HepG2 (cell line): Measurements from ENCODE around the gene ABCC12. TPM values are rescaled to one million over a fixed set of nuclear protein-coding genes. Genes with fewer than 3 reads are reported as not detected.

ENCODE experiments used
- SALL1 ChIP-seq: sonication (generic); formaldehyde crosslinking; IDR thresholded peaks from 2 replicates; pipeline ENCODE4 v1.8.0; 2022; ENCODE audit warnings: mild to moderate bottlenecking, missing genetic modification reagents
- SOX6 ChIP-seq, 2 experiments: fragments of 450-650 bp in 1 of 2; sonication (generic) in 1 of 2; formaldehyde crosslinking in 1 of 2; IDR thresholded peaks; 2 replicates each; pipeline versions ENCODE4 v1.4.0 to v1.6.1; 2017 to 2020; ENCODE audit warnings: antibody characterized with exemption in 1 of 2, mild to moderate bottlenecking in 1 of 2, missing genetic modification reagents in 1 of 2
- ZBTB8A ChIP-seq: sonication (generic); formaldehyde crosslinking; IDR thresholded peaks from 2 replicates; pipeline ENCODE4 v1.4.0; 2020; ENCODE audit warnings: mild to moderate bottlenecking, low read depth, missing genetic modification reagents, borderline replicate concordance
- ZNF160 ChIP-seq: sonication (generic); formaldehyde crosslinking; IDR thresholded peaks from 2 replicates; pipeline ENCODE4 v1.8.0; 2022; ENCODE audit warnings: mild to moderate bottlenecking, inconsistent platforms, missing genetic modification reagents
- ZNF382 ChIP-seq: sonication (generic); formaldehyde crosslinking; IDR thresholded peaks from 2 replicates; pipeline ENCODE4 v1.5.0; 2020; ENCODE audit warnings: missing genetic modification reagents, mild to moderate bottlenecking, borderline replicate concordance
- polyA plus RNA-seq, 8 experiments: library from polyadenylated mRNA; depleted of rRNA in 3 of 8; stranded (reverse) in 7 of 8; unstranded in 1 of 8; fragments of >200 nt; fragmentation: Illumina TruSeq in 4 of 8; extraction: Trizol in 4 of 8; gene quantifications; 2 replicates each; pipeline versions ENCODE4 v1.2.1 to v1.2.3, GENCODE V29; 2011 to 2016; ENCODE audit warnings: low read depth in 4 of 8, missing spikeins in 1 of 8, mixed read lengths in 1 of 8; ENCODE audit not compliant: insufficient read depth in 1 of 8
- total RNA-seq, 5 experiments: library from RNA; depleted of rRNA; stranded (reverse); fragments of >200 nt; fragmentation: Illumina TruSeq; extraction: Trizol; gene quantifications; 2 replicates each; pipeline ENCODE4 v1.2.3, GENCODE V29; 2016; ENCODE audit warnings: low read depth in 1 of 5
- TF ChIP-seq, protein P1 (sequence below): sonication (generic); formaldehyde crosslinking; conservative IDR thresholded peaks from 2 replicates; pipeline ENCODE4 v1.8.1; 2023; ENCODE audit warnings: missing genetic modification reagents
- TF ChIP-seq, protein P2 (sequence below): sonication (generic); formaldehyde crosslinking; IDR thresholded peaks from 2 replicates; pipeline ENCODE4 v1.5.1; 2020; ENCODE audit warnings: missing genetic modification reagents, mild to moderate bottlenecking, borderline replicate concordance
- TF ChIP-seq, protein P3 (sequence below): IDR thresholded peaks from 2 replicates; pipeline ENCODE4 v1.6.1; 2016; ENCODE audit warnings: mild to moderate bottlenecking, missing biosample characterization, missing genetic modification reagents
- TF ChIP-seq, protein P4 (sequence below): sonication (generic); formaldehyde crosslinking; IDR thresholded peaks from 2 replicates; pipeline ENCODE4 v1.5.0; 2020; ENCODE audit warnings: missing genetic modification reagents
- TF ChIP-seq, protein P5 (sequence below): sonication (generic); formaldehyde crosslinking; IDR thresholded peaks from 2 replicates; pipeline ENCODE4 v1.4.0; 2020; ENCODE audit warnings: missing genetic modification reagents, borderline replicate concordance
- TF ChIP-seq, protein P6 (sequence below): sonication (generic); formaldehyde crosslinking; IDR thresholded peaks from 2 replicates; pipeline ENCODE4 v1.4.0; 2020; ENCODE audit warnings: missing genetic modification reagents
- TF ChIP-seq, protein P7 (sequence below): sonication (generic); formaldehyde crosslinking; IDR thresholded peaks from 2 replicates; pipeline ENCODE4 v1.5.1; 2020; ENCODE audit warnings: mild to moderate bottlenecking, missing genetic modification reagents, moderate library complexity

ABCC12 gene
- total and polyA plus RNA-seq, 2 of the 13 experiments (the other 11 are each of a cell fraction or from before 2014, with no cell fraction given), result not detected

DNA sequence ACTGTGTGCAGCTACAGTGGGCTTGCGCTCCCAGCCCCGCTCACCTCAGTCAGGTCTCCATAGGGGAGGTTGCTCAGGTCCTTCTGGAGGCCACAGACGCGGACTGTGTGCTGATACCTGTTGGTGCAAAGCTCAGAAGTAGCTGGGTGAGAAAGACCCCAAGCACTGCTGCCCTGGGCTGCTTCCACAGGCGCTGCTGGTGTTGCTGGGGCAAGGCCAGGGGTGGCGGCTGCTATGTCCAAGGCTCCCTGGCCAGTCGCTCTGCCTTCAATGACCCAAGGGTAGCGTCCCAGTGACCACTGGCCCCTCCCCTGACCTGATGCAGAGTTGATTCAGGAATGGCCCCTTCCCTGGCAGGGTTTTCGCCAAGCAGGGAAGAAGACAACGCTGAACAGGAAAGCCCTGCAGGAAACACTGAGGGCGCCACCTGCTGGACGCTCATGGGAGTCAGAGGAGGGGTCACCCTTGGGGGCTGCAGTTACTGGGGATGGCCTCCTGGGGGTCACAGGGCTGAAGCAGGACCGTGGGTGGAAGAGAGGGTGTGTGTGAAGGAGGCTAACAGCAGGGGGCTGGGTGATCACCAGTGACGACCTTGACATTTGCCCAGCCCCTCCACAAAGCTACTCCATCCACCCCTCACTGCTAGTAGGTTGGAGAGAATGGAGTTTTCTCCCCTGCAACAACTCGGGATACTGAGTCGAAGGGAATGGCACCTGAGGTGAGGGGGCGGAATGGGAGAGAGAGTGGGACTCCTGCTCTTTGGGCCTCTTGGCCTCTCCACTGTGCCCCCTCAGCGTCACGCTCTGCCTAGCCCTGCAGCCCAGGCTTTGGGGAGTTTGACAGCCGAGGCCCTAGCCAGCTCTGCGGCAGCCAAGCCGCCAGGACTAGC, 38.3 kb downstream of the ABCC12 start (continued):
- TF ChIP-seq ZBTB8A (no peak), ZNF160 (CRISPR knock-in tag) (0 out of 2 replicates have a peak, but pooled peaks have one; percentile 16), SOX6 (IDR thresholded peaks at IDR 0.05) (no peak), SOX6 (CRISPR knock-in tag; IDR thresholded peaks at IDR 0.05) (peak; percentile 17; the same call in 1 of the 2 replicates), SALL1 (CRISPR knock-in tag) (peak; percentile 31; the same call in 1 of the 2 replicates), ZNF382 (CRISPR knock-in tag) (no peak)
- TF ChIP-seq, protein P1, sequence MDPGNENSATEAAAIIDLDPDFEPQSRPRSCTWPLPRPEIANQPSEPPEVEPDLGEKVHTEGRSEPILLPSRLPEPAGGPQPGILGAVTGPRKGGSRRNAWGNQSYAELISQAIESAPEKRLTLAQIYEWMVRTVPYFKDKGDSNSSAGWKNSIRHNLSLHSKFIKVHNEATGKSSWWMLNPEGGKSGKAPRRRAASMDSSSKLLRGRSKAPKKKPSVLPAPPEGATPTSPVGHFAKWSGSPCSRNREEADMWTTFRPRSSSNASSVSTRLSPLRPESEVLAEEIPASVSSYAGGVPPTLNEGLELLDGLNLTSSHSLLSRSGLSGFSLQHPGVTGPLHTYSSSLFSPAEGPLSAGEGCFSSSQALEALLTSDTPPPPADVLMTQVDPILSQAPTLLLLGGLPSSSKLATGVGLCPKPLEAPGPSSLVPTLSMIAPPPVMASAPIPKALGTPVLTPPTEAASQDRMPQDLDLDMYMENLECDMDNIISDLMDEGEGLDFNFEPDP (CRISPR knock-in tag), result no peak
- TF ChIP-seq, protein P2, sequence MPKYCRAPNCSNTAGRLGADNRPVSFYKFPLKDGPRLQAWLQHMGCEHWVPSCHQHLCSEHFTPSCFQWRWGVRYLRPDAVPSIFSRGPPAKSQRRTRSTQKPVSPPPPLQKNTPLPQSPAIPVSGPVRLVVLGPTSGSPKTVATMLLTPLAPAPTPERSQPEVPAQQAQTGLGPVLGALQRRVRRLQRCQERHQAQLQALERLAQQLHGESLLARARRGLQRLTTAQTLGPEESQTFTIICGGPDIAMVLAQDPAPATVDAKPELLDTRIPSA (CRISPR knock-in tag), result no peak
- TF ChIP-seq, protein P3, sequence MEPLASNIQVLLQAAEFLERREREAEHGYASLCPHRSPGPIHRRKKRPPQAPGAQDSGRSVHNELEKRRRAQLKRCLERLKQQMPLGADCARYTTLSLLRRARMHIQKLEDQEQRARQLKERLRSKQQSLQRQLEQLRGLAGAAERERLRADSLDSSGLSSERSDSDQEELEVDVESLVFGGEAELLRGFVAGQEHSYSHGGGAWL (CRISPR knock-in tag), result no peak
- TF ChIP-seq, protein P4, sequence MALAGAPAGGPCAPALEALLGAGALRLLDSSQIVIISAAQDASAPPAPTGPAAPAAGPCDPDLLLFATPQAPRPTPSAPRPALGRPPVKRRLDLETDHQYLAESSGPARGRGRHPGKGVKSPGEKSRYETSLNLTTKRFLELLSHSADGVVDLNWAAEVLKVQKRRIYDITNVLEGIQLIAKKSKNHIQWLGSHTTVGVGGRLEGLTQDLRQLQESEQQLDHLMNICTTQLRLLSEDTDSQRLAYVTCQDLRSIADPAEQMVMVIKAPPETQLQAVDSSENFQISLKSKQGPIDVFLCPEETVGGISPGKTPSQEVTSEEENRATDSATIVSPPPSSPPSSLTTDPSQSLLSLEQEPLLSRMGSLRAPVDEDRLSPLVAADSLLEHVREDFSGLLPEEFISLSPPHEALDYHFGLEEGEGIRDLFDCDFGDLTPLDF (CRISPR knock-in tag), result no peak
- TF ChIP-seq, protein P5, sequence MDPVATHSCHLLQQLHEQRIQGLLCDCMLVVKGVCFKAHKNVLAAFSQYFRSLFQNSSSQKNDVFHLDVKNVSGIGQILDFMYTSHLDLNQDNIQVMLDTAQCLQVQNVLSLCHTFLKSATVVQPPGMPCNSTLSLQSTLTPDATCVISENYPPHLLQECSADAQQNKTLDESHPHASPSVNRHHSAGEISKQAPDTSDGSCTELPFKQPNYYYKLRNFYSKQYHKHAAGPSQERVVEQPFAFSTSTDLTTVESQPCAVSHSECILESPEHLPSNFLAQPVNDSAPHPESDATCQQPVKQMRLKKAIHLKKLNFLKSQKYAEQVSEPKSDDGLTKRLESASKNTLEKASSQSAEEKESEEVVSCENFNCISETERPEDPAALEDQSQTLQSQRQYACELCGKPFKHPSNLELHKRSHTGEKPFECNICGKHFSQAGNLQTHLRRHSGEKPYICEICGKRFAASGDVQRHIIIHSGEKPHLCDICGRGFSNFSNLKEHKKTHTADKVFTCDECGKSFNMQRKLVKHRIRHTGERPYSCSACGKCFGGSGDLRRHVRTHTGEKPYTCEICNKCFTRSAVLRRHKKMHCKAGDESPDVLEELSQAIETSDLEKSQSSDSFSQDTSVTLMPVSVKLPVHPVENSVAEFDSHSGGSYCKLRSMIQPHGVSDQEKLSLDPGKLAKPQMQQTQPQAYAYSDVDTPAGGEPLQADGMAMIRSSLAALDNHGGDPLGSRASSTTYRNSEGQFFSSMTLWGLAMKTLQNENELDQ (CRISPR knock-in tag), result no peak
- TF ChIP-seq, protein P6, sequence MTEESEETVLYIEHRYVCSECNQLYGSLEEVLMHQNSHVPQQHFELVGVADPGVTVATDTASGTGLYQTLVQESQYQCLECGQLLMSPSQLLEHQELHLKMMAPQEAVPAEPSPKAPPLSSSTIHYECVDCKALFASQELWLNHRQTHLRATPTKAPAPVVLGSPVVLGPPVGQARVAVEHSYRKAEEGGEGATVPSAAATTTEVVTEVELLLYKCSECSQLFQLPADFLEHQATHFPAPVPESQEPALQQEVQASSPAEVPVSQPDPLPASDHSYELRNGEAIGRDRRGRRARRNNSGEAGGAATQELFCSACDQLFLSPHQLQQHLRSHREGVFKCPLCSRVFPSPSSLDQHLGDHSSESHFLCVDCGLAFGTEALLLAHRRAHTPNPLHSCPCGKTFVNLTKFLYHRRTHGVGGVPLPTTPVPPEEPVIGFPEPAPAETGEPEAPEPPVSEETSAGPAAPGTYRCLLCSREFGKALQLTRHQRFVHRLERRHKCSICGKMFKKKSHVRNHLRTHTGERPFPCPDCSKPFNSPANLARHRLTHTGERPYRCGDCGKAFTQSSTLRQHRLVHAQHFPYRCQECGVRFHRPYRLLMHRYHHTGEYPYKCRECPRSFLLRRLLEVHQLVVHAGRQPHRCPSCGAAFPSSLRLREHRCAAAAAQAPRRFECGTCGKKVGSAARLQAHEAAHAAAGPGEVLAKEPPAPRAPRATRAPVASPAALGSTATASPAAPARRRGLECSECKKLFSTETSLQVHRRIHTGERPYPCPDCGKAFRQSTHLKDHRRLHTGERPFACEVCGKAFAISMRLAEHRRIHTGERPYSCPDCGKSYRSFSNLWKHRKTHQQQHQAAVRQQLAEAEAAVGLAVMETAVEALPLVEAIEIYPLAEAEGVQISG (CRISPR knock-in tag), result peak; percentile 63
- TF ChIP-seq, protein P7, sequence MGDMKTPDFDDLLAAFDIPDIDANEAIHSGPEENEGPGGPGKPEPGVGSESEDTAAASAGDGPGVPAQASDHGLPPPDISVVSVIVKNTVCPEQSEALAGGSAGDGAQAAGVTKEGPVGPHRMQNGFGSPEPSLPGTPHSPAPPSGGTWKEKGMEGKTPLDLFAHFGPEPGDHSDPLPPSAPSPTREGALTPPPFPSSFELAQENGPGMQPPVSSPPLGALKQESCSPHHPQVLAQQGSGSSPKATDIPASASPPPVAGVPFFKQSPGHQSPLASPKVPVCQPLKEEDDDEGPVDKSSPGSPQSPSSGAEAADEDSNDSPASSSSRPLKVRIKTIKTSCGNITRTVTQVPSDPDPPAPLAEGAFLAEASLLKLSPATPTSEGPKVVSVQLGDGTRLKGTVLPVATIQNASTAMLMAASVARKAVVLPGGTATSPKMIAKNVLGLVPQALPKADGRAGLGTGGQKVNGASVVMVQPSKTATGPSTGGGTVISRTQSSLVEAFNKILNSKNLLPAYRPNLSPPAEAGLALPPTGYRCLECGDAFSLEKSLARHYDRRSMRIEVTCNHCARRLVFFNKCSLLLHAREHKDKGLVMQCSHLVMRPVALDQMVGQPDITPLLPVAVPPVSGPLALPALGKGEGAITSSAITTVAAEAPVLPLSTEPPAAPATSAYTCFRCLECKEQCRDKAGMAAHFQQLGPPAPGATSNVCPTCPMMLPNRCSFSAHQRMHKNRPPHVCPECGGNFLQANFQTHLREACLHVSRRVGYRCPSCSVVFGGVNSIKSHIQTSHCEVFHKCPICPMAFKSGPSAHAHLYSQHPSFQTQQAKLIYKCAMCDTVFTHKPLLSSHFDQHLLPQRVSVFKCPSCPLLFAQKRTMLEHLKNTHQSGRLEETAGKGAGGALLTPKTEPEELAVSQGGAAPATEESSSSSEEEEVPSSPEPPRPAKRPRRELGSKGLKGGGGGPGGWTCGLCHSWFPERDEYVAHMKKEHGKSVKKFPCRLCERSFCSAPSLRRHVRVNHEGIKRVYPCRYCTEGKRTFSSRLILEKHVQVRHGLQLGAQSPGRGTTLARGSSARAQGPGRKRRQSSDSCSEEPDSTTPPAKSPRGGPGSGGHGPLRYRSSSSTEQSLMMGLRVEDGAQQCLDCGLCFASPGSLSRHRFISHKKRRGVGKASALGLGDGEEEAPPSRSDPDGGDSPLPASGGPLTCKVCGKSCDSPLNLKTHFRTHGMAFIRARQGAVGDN (CRISPR knock-in tag), result peak; percentile 44; the same call in 1 of the 2 replicates
